ENCODE data around the gene ADAMTS12.

DNA sequence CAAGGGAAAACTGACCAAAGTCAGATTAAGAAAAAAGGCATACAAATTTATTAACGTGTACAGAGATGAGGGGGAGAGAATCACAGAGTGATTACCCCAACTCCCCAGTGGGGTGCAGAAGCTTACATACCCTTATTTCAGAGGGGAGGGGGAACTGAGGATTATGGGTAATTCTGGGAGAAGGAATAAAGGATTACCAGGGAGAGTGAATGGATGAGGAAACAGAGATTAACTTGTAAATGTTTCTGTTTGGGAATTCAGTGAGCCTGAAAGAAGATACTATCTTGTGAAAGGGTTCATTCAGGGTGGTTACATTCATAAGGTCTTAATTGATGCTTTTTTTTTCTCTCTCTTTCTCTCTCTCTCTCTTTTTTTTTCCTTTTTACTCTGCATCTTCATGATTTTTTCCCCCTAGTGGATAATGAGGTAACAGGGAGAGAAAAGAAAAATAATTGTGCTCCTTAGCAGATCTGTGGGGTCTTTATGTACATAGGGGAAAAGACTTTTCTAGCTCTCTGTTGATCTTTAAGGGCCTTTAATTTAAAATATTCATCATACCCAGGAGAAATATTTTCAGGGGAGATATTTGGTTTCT lies 401.6 kb downstream of the ADAMTS12 start:
- TF ChIP-seq POLR2A (IDR thresholded peaks at IDR 0.05; ENCODE audit: low read depth, low read length): no peak
- no peak for TF ChIP-seq POLR2AphosphoS5 (IDR thresholded peaks at IDR 0.05; ENCODE audit: low read depth, low read length)
- no peak for TF ChIP-seq TAF1 (IDR thresholded peaks at IDR 0.05; ENCODE audit: low read depth, low read length)
- TF ChIP-seq POU2F2 (IDR thresholded peaks at IDR 0.05; ENCODE audit: low read depth, low read length): no peak
